ENCODE measurements around the gene FAM76B. TPM values are rescaled to one million over a fixed set of nuclear protein-coding genes. Genes with fewer than 3 reads are reported as not detected.

FAM76B gene
- total RNA-seq = 10 to 100 TPM; 24.4 to 79.5 TPM

DNA sequence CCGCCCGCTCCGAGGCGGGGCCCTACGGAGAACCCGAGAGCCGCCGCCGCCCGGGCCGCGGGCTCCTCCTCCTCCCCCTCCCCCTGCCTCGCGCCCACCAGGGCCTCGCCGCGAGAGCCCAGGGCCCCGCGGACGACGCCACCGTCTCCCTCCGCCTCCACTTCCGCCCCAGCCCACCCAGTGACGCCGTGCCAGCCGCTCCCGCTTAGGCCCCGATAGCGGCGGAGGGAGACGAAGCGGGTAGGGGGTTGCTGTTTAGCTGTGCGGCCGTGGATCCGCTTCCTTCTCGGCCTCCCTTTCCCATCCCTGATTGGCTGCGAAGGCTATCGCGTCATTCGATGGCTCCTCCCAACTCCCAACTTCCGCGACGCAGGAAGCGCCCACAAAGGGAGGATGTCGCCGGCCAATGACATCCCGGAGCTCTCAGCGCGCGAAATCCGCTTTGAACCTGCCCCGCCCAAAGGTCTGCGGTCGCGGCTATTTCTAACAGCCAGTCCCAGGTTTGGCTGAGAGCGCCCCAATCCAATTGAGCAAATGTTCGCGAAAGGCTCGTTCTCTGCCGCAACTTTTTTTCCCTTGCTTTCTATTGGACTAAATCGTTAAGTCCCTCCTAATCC lies at the start of gene FAM76B:
Gene FAM76B, minus strand, starts transcription at position 277 of the 617 bp plus-strand sequence. CDS start 304 bp downstream, outside the sequence.
- H3K9me3 ChIP-seq = no peaks in the 10 kb centered on the region
- H3K4me3 ChIP-seq = peak within 1 kb of the TSS; percentile 90 to 95
- TF ChIP-seq POLR2AphosphoS5 (IDR thresholded peaks at IDR 0.05) (peak; percentile 94), POLR2A (IDR thresholded peaks at IDR 0.05) (peak; percentile 80)
- TF ChIP-seq, protein P1, sequence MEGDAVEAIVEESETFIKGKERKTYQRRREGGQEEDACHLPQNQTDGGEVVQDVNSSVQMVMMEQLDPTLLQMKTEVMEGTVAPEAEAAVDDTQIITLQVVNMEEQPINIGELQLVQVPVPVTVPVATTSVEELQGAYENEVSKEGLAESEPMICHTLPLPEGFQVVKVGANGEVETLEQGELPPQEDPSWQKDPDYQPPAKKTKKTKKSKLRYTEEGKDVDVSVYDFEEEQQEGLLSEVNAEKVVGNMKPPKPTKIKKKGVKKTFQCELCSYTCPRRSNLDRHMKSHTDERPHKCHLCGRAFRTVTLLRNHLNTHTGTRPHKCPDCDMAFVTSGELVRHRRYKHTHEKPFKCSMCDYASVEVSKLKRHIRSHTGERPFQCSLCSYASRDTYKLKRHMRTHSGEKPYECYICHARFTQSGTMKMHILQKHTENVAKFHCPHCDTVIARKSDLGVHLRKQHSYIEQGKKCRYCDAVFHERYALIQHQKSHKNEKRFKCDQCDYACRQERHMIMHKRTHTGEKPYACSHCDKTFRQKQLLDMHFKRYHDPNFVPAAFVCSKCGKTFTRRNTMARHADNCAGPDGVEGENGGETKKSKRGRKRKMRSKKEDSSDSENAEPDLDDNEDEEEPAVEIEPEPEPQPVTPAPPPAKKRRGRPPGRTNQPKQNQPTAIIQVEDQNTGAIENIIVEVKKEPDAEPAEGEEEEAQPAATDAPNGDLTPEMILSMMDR (IDR thresholded peaks at IDR 0.05) = peak in 2 of 4 experiments; percentile 5 to 19
- H3K36me3 ChIP-seq = peaks cover 0 to 3% of the 10 kb centered on the region in 2 donors
- intact Hi-C loops (cut with DNase I) = loop anchor here (5.0 kb wide), 1 partner anchor 603 kb away; the partner anchor contains the start of gene JRKL
- no peaks in the 10 kb centered on the region for H3K27me3 ChIP-seq (replicated peaks; ENCODE audit: insufficient read depth)
- H3K27ac ChIP-seq = peak within 1 kb of the TSS; percentile 99
- DNase-seq (ENCODE audit: low spot score) = peak; percentile 98
- no peaks in the 10 kb centered on the region for H3K4me1 ChIP-seq (replicated peaks)
- WGBS = under 1% methylated on average over 62 of the region's 62 CpGs

GRCh38 chr11:95835768-95836488 lies 46.3 kb upstream of the FAM76B start:
- intact Hi-C loops (cut with DNase I) = loop anchor here (2.0 to 10.0 kb wide), 2 partner anchors 555 to 589 kb away; partner anchors contain the start of gene JRKL
- H3K27ac ChIP-seq = no peak overlapping the region
- no peaks in the 10 kb centered on the region for H3K36me3 ChIP-seq
- H3K4me1 ChIP-seq (replicated peaks) = peaks cover 6% of the 10 kb centered on the region
- 12% methylated on average over 3 of the region's 3 CpGs for WGBS
- H3K27me3 ChIP-seq (replicated peaks; ENCODE audit: insufficient read depth) = no peaks in the 10 kb centered on the region
- H3K4me3 ChIP-seq = no peak overlapping the region
- peak; percentile 71 for TF ChIP-seq POLR2AphosphoS5 (IDR thresholded peaks at IDR 0.05)
- TF ChIP-seq, protein P1 (IDR thresholded peaks at IDR 0.05) = peak; percentile 61 to 87 (median 80)
- no peak for TF ChIP-seq POLR2A (IDR thresholded peaks at IDR 0.05)
- peak; percentile 49 for DNase-seq (ENCODE audit: low spot score)
- no peaks in the 10 kb centered on the region for H3K9me3 ChIP-seq

DNA sequence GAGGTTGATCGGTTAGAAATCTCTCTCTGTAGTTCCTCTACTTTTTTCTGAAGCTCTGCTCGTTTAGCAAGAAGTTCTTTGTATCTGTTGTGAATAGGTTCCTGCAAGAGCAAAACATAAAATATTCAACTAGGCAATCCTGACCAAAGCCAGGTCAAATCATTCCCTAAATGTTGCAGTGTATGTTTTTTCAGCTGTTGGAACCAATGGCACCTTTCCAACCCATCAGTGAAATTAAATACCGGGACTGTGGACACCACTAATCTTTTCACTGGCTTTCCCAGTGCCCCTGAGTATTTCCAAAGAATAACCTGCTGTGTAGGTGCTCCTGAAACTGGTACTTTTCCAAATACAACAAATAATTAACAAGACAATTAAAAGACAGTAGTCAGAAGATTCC lies 45.8 kb upstream of the FAM76B start:
- no peaks in the 10 kb centered on the region for H3K27me3 ChIP-seq (replicated peaks; ENCODE audit: insufficient read depth)
- H3K9me3 ChIP-seq = no peaks in the 10 kb centered on the region
- intact Hi-C loops (cut with DNase I) = loop anchor here (10.0 kb wide), 1 partner anchor 589 kb away; no protein-coding TSS in a partner anchor
- 33% methylated on average over 3 of the region's 3 CpGs for WGBS
- TF ChIP-seq, protein P1 (IDR thresholded peaks at IDR 0.05) = no peak
- no peak for TF ChIP-seq POLR2AphosphoS5 (IDR thresholded peaks at IDR 0.05)
- no peak for TF ChIP-seq POLR2A (IDR thresholded peaks at IDR 0.05)
- no peak overlapping the region for H3K27ac ChIP-seq
- peaks cover 6% of the 10 kb centered on the region for H3K4me1 ChIP-seq (replicated peaks)
- H3K4me3 ChIP-seq = no peak overlapping the region
- H3K36me3 ChIP-seq = no peaks in the 10 kb centered on the region
- DNase-seq (ENCODE audit: low spot score) = no peak

- no peak for DNase-seq (ENCODE audit: low spot score)
- TF ChIP-seq POLR2AphosphoS5 (IDR thresholded peaks at IDR 0.05) (no peak), POLR2A (IDR thresholded peaks at IDR 0.05) (no peak)
- TF ChIP-seq, protein P1 (IDR thresholded peaks at IDR 0.05) = no peak
- Histone ChIP-seq H3K4me1 (replicated peaks) (peaks cover 6% of the 10 kb centered on the region), H3K4me3 (no peak overlapping the region), H3K27ac (no peak overlapping the region), H3K9me3 (no peaks in the 10 kb centered on the region), H3K27me3 (replicated peaks; ENCODE audit: insufficient read depth) (no peaks in the 10 kb centered on the region), H3K36me3 (no peaks in the 10 kb centered on the region)
- WGBS = 86% methylated on average over 1 of the region's 1 CpG
- intact Hi-C loops (cut with DNase I) = loop anchor here (10.0 kb wide), 1 partner anchor 591 kb away; no protein-coding TSS in a partner anchor
Observed at GRCh38 chr11:95833378-95833777, 43.8 kb upstream of the FAM76B start.

All from prostate gland (tissue), 2 donors.